ENCODE measurements around the gene OAT.

The OAT gene

GRCh38 chr10:124378271-124378670, 40.5 kb downstream of the OAT start:
- no peak for TF ChIP-seq CTCF (IDR thresholded peaks at IDR 0.05; ENCODE audit: borderline replicate concordance, insufficient read depth, low read depth, low read length)
- H3K4me3 ChIP-seq (ENCODE audit: low read depth, low read length), result no peak overlapping the region

GRCh38 chr10:124377101-124377500, 41.6 kb downstream of the OAT start:
- no peak overlapping the region for H3K4me3 ChIP-seq (ENCODE audit: low read depth, low read length)
- TF ChIP-seq CTCF (IDR thresholded peaks at IDR 0.05; ENCODE audit: borderline replicate concordance, insufficient read depth, low read depth, low read length), result no peak

GRCh38 chr10:124376411-124376810, 42.3 kb downstream of the OAT start:
- H3K4me3 ChIP-seq (ENCODE audit: low read depth, low read length), result no peak overlapping the region
- no peak for TF ChIP-seq CTCF (IDR thresholded peaks at IDR 0.05; ENCODE audit: borderline replicate concordance, insufficient read depth, low read depth, low read length)

GRCh38 chr10:124375691-124376090, 43.0 kb downstream of the OAT start:
- no peak for TF ChIP-seq CTCF (IDR thresholded peaks at IDR 0.05; ENCODE audit: borderline replicate concordance, insufficient read depth, low read depth, low read length)
- no peak overlapping the region for H3K4me3 ChIP-seq (ENCODE audit: low read depth, low read length)

- no peak for TF ChIP-seq CTCF (IDR thresholded peaks at IDR 0.05; ENCODE audit: borderline replicate concordance, insufficient read depth, low read depth, low read length)
- no peak overlapping the region for H3K4me3 ChIP-seq (ENCODE audit: low read depth, low read length)
Measured at GRCh38 chr10:124375353-124375614, 43.4 kb downstream of the OAT start.

- no peak for TF ChIP-seq CTCF (IDR thresholded peaks at IDR 0.05; ENCODE audit: borderline replicate concordance, insufficient read depth, low read depth, low read length)
- H3K4me3 ChIP-seq (ENCODE audit: low read depth, low read length), result no peak overlapping the region
Measured at GRCh38 chr10:124374535-124375352, 44.0 kb downstream of the OAT start.

- no peak for TF ChIP-seq CTCF (IDR thresholded peaks at IDR 0.05; ENCODE audit: borderline replicate concordance, insufficient read depth, low read depth, low read length)
- H3K4me3 ChIP-seq (ENCODE audit: low read depth, low read length), result no peak overlapping the region
Measured at GRCh38 chr10:124372899-124373298, 45.8 kb downstream of the OAT start.

Data from GM12875 (cell line).